ENCODE measurements around the gene TRA2A. TPM values are rescaled to one million over a fixed set of nuclear protein-coding genes. Genes with fewer than 3 reads are reported as not detected.
A peak's percentile ranks its signal among the peaks of the same experiment; 100 is the strongest.

The TRA2A gene
- total and polyA plus RNA-seq, 9 of the 15 experiments (the other 6 are each of a cell fraction or from before 2014, with no cell fraction given), result 22.7 to 210 (median 73.9) TPM

GRCh38 chr7:23467806-23468525 is 63.8 kb downstream of the TRA2A start (continued):
- TF ChIP-seq RBM34 (IDR thresholded peaks at IDR 0.05; ENCODE audit: borderline replicate concordance, insufficient read depth, low read length) (no peak), RBBP5 (IDR thresholded peaks at IDR 0.05; ENCODE audit: borderline replicate concordance, insufficient read depth, low read length, poor library complexity, severe bottlenecking) (peak; percentile 57), HDAC1 (IDR thresholded peaks at IDR 0.05) (no peak; a peak in 1 of 4 replicates), SMAD4 (CRISPR knock-in tag; conservative IDR thresholded peaks at IDR 0.05) (no peak), ZBTB7A (IDR thresholded peaks at IDR 0.05; ENCODE audit: borderline replicate concordance, control insufficient read depth, low read depth, low read length) (no peak; the same call in 1 of the 2 replicates), MLLT1 (IDR thresholded peaks at IDR 0.05) (peak in 1 of 2 experiments; percentile 40; a peak in 2 of 4 replicates), MYNN (IDR thresholded peaks at IDR 0.05) (no peak), MYNN (CRISPR knock-in tag; IDR thresholded peaks at IDR 0.05) (no peak), MYC (IDR thresholded peaks at IDR 0.05; ENCODE audit: low read depth, low read length) (peak; percentile 9; the same call in 1 of the 2 replicates), MYC (CRISPR knock-in tag; IDR thresholded peaks at IDR 0.05; ENCODE audit: borderline replicate concordance, low read depth) (no peak), LEF1 (IDR thresholded peaks at IDR 0.05) (0 out of 2 replicates have a peak, but pooled peaks have one; percentile 25), ATF2 (CRISPR knock-in tag; IDR thresholded peaks at IDR 0.05) (no peak), ZNF324 (CRISPR knock-in tag; IDR thresholded peaks at IDR 0.05) (no peak), FOXA1 (IDR thresholded peaks at IDR 0.05; ENCODE audit: borderline replicate concordance) (no peak), ZNF507 (tag; conservative IDR thresholded peaks at IDR 0.05) (no peak), CXXC5 (CRISPR knock-in tag; IDR thresholded peaks at IDR 0.05) (0 out of 2 replicates have a peak, but pooled peaks have one; percentile 9)

All from K562 (cell line).